Stimulated activated effector memory CD8-positive, alpha-beta T cell treated with anti-CD3 and anti-CD28 coated beads, Interleukin-12 subunit alpha, Interleukin-12 subunit beta, amount 100 ng/mL, for 72 hours (primary cell): ENCODE measurements around the gene MRPL51.
"Not testable (repeated sequence)": the region's sequence is repeated elsewhere in the genome, so short reads cannot be mapped to it uniquely, and the experiment has no call there.

Source experiments
- ATAC-seq: fragments of 150-1000 bp; cut with Tn5 transposase; 2 replicates; pipeline ENCODE4 v1.10.0; 2021
- DNase-seq, 2 donors: peaks; one replicate each; pipeline ENCODE4 v3.0.0; 2021 to 2022; ENCODE audit warnings: low spot score in 2 of 2
- H3K27ac Mint-ChIP-seq: one replicate; pipeline ENCODE4 v1.8.0; 2022; ENCODE audit warnings: mild to moderate bottlenecking, mixed read lengths
- H3K36me3 Mint-ChIP-seq: one replicate; pipeline ENCODE4 v1.8.0; 2022; ENCODE audit warnings: mild to moderate bottlenecking, mixed read lengths
- H3K4me1 Mint-ChIP-seq: one replicate; pipeline ENCODE4 v1.8.0; 2022; ENCODE audit warnings: mixed read lengths
- H3K4me3 Mint-ChIP-seq: one replicate; pipeline ENCODE4 v1.8.0; 2022; ENCODE audit warnings: mild to moderate bottlenecking, mixed read lengths
- H3K9me3 Mint-ChIP-seq: one replicate; pipeline ENCODE4 v1.8.0; 2022; ENCODE audit warnings: mixed read lengths

Gene MRPL51

GRCh38 chr12:6475233-6475975, 17.7 kb downstream of the MRPL51 start:
- not testable (repeated sequence) for DNase-seq, H3K27ac Mint-ChIP-seq, ATAC-seq, H3K4me3 Mint-ChIP-seq, H3K9me3 Mint-ChIP-seq
- Mint-ChIP-seq H3K4me1 (peaks cover 15% of the 10 kb centered on the region), H3K36me3 (peaks cover 11% of the 10 kb centered on the region)

DNA sequence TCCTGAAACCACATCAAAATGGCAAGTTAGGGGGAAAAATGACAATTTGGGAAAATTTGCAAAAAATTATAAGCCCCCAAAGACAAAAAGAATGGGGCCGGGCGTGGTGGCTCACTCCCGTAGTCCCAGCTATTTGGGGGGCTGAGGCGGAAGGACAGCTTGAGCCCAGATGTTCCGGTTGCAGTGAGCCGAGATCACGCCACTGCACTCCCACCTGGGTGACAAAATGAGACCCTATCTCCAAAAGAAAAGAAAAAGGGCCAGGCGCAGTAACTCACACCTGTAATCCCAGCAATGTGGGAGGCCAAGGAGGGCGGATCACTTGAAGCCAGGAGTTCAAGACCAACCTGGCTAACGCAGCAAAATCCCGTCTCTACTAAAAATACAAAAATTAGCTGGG, 20.6 kb downstream of the MRPL51 start:
- no peak for ATAC-seq
- H3K36me3 Mint-ChIP-seq, result peaks cover 39% of the 10 kb centered on the region
- H3K27ac Mint-ChIP-seq, result no peak overlapping the region
- H3K9me3 Mint-ChIP-seq, result no peaks in the 10 kb centered on the region
- no peak overlapping the region for H3K4me3 Mint-ChIP-seq
- no peak for DNase-seq
- H3K4me1 Mint-ChIP-seq, result peaks cover 37% of the 10 kb centered on the region

GRCh38 chr12:6471989-6472360, 21.1 kb downstream of the MRPL51 start:
- Mint-ChIP-seq H3K9me3 (no peaks in the 10 kb centered on the region), H3K4me3 (peak overlapping the region; percentile 78), H3K27ac (no peak overlapping the region), H3K4me1 (peaks cover 42% of the 10 kb centered on the region), H3K36me3 (peaks cover 44% of the 10 kb centered on the region)
- DNase-seq (no peak), ATAC-seq (no peak)

- H3K36me3 Mint-ChIP-seq, result peaks cover 58% of the 10 kb centered on the region
- H3K4me1 Mint-ChIP-seq, result peaks cover 57% of the 10 kb centered on the region
- ATAC-seq, result peak; percentile 94
- peak; percentile 93 to 99 for DNase-seq
- no peaks in the 10 kb centered on the region for H3K9me3 Mint-ChIP-seq
- peak within 1 kb of the TSS; percentile 90 for H3K27ac Mint-ChIP-seq
- H3K4me3 Mint-ChIP-seq, result peak within 1 kb of the TSS; percentile 78
These were observed 22.5 kb downstream of the MRPL51 start, which contains the start of gene VAMP1 for GRCh38 chr12:6470375-6471163. Gene VAMP1 (minus strand): TSS chr12:6470677. CDS start chr12:6470531, 146 bp downstream.

GRCh38 chr12:6469609-6470374, 23.3 kb downstream of the MRPL51 start:
- H3K27ac Mint-ChIP-seq, result peak overlapping the region; percentile 90
- peaks cover 66% of the 10 kb centered on the region for H3K36me3 Mint-ChIP-seq
- peak overlapping the region; percentile 78 for H3K4me3 Mint-ChIP-seq
- DNase-seq (peak in 1 of 2 donors; percentile 67), ATAC-seq (no peak)
- H3K9me3 Mint-ChIP-seq, result no peaks in the 10 kb centered on the region
- H3K4me1 Mint-ChIP-seq, result peaks cover 61% of the 10 kb centered on the region

DNA sequence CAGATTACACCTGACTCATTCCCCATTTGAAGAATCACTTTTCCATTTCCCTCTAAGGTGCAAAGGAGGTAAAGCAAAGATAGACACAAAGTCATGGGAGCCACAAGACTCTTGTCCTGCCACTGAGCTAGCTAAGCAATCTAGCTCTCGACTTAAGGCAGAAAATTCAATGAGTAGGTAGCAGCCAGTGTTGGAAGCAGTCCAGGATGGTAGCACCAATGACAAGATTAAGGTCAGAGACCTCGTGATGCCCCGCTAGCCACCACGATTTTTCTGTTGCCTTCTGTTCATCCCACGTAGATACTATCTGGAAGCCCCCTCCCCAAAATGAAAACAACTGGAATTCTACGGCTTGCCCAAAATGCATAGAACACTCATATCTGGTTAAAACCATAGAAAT, 24.0 kb downstream of the MRPL51 start:
- no peaks in the 10 kb centered on the region for H3K9me3 Mint-ChIP-seq
- peaks cover 68% of the 10 kb centered on the region for H3K4me1 Mint-ChIP-seq
- H3K27ac Mint-ChIP-seq, result peak overlapping the region; percentile 90
- H3K4me3 Mint-ChIP-seq, result peak overlapping the region; percentile 78
- peaks cover 73% of the 10 kb centered on the region for H3K36me3 Mint-ChIP-seq
- no peak for DNase-seq
- ATAC-seq, result no peak

DNA sequence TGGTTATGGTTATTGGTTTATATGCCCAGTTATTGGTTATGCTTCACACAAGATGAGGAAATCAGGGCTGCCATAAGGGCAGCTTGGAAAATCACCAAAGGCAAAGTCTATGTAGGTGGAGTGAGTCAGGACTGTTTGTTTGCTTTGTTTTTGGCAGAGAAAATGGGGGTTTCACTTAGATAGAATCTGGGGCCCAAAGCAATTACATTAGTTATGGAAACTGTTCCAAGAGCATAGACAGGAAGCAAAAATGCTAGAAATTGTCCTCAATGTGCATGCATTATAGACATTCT, 24.8 kb downstream of the MRPL51 start:
- H3K27ac Mint-ChIP-seq, result peak overlapping the region; percentile 90
- no peak for ATAC-seq

DNA sequence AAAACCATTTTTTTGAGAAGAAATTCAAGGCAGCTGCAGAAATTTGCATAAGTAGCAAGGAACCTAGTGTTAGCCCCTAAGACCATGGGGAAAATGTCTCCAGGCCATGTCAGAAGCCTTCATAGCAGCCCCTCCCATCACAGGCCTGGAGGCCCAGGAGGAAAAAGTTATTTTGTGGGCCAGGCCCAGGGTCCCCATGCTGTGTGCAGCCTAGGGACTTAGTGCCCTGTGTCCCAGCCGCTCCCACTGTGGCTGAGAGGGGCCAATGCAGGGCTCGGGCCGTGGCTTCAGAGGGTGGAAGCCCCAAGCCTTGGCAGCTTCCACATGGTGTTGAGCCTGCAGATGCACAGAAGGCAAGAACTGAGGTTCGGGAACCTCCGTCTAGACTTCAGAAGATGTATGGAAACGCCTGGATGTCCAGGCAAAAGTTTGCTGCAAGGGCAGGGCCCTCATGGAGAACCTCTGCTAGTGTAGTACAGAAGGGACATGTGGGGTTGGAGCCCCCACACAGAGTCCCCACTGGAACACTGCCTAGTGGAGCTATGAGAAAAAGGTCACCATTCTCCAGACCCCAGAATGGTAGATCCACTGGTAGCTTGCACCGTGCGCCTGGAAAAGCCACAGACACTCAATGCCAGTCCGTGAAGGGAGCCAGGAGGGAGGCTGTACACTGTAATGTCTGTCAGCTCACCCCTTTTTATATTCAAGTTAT, 25.3 kb downstream of the MRPL51 start:
- DNase-seq, ATAC-seq, H3K9me3 Mint-ChIP-seq: not testable (repeated sequence)
- Mint-ChIP-seq H3K4me1 (peaks cover 82% of the 10 kb centered on the region), H3K36me3 (peaks cover 87% of the 10 kb centered on the region), H3K4me3 (peak overlapping the region; percentile 78), H3K27ac (peak overlapping the region; percentile 90)

More for the DNA sequence above, 24.8 kb downstream of the MRPL51 start:
- peaks cover 77% of the 10 kb centered on the region for H3K4me1 Mint-ChIP-seq
- peak overlapping the region; percentile 78 for H3K4me3 Mint-ChIP-seq
- no peaks in the 10 kb centered on the region for H3K9me3 Mint-ChIP-seq
- H3K36me3 Mint-ChIP-seq, result peaks cover 82% of the 10 kb centered on the region
- no peak for DNase-seq

- H3K36me3 Mint-ChIP-seq, result peaks cover 96% of the 10 kb centered on the region
- ATAC-seq, result not testable (repeated sequence)
These were observed 26.3 kb downstream of the MRPL51 start for GRCh38 chr12:6466751-6467150.

GRCh38 chr12:6466184-6466573, 26.9 kb downstream of the MRPL51 start:
- peak overlapping the region; percentile 37 for H3K4me3 Mint-ChIP-seq
- DNase-seq (no peak), ATAC-seq (no peak)
- H3K36me3 Mint-ChIP-seq, result peaks cover 98% of the 10 kb centered on the region
- peak overlapping the region; percentile 90 for H3K27ac Mint-ChIP-seq
- H3K9me3 Mint-ChIP-seq, result no peaks in the 10 kb centered on the region
- H3K4me1 Mint-ChIP-seq, result peaks cover 87% of the 10 kb centered on the region

More at GRCh38 chr12:6466751-6467150, 26.3 kb downstream of the MRPL51 start:
- DNase-seq, H3K9me3 Mint-ChIP-seq: not testable (repeated sequence)
- Mint-ChIP-seq H3K4me1 (peaks cover 87% of the 10 kb centered on the region), H3K4me3 (peak overlapping the region; percentile 78), H3K27ac (peak overlapping the region; percentile 90)

- DNase-seq (no peak), ATAC-seq (no peak)
- no peaks in the 10 kb centered on the region for H3K9me3 Mint-ChIP-seq
- H3K4me1 Mint-ChIP-seq, result peaks cover 88% of the 10 kb centered on the region
- H3K27ac Mint-ChIP-seq, result peak overlapping the region; percentile 90
- H3K4me3 Mint-ChIP-seq, result peak overlapping the region; percentile 37
- peaks cover 99% of the 10 kb centered on the region for H3K36me3 Mint-ChIP-seq
These were observed 27.4 kb downstream of the MRPL51 start for GRCh38 chr12:6465467-6466183.

DNA sequence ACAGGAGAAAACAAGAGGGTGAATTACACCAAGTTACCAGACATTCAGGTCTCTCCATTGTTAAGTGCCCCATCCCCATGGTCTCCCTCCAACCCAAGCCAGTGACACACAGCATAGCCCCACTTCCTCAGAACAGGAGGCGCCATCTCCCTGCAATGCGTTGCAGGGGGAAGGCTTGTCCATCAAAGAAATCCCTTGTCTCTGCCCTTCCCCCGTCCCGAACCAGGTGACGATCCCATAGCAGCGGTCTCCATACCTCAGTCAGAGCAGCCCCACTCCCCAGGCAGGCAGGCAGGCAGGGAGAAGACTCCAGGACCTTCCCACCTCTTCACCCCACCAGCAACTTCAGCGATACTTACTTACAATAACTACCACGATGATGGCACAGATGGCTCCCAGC, 28.5 kb downstream of the MRPL51 start:
- Mint-ChIP-seq H3K4me1 (peaks cover 89% of the 10 kb centered on the region), H3K27ac (peak overlapping the region; percentile 94), H3K4me3 (peak overlapping the region; percentile 78), H3K9me3 (no peaks in the 10 kb centered on the region), H3K36me3 (peaks cover 99% of the 10 kb centered on the region)
- no peak for DNase-seq
- no peak for ATAC-seq

- H3K9me3 Mint-ChIP-seq, result no peaks in the 10 kb centered on the region
- H3K36me3 Mint-ChIP-seq, result peaks cover 99% of the 10 kb centered on the region
- peak overlapping the region; percentile 94 for H3K27ac Mint-ChIP-seq
- no peak for DNase-seq
- H3K4me3 Mint-ChIP-seq, result peak overlapping the region; percentile 78
- ATAC-seq, result no peak
- H3K4me1 Mint-ChIP-seq, result peaks cover 88% of the 10 kb centered on the region
These were observed 29.2 kb downstream of the MRPL51 start for GRCh38 chr12:6463858-6464257.

DNA sequence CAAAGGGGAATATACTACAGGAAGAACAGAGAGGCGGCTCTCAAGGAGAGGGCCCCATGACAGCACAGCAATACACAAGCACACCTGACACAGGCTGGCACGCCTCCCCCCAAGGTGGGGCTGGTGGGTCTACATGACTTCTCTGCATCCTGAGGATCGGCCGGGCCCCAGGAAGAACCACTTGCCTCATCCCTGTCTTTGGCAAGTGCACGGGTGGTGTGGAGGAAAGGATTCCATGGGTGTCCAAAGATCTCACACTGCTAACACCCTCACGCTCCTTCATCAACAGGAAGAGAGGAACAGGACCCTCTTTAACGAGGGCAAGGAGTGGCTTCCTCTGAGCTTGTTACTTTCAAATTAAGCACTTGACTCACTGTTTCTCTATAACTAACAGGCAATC, 29.8 kb downstream of the MRPL51 start:
- ATAC-seq (no peak), DNase-seq (no peak)
- Mint-ChIP-seq H3K4me3 (peak overlapping the region; percentile 78), H3K9me3 (no peaks in the 10 kb centered on the region), H3K36me3 (peaks cover 100% of the 10 kb centered on the region), H3K4me1 (peaks cover 88% of the 10 kb centered on the region), H3K27ac (peak overlapping the region; percentile 94)
